HepG2 (cell line): Measurements from ENCODE around the gene COG4. TPM values are rescaled to one million over a fixed set of nuclear protein-coding genes. Genes with fewer than 3 reads are reported as not detected.
A peak's percentile ranks its signal among the peaks of the same experiment; 100 is the strongest.

ENCODE experiments used
- ARID2 ChIP-seq: sonication (generic); formaldehyde crosslinking; IDR thresholded peaks from 2 replicates; pipeline ENCODE4 v1.8.1; 2022; ENCODE audit warnings: mild to moderate bottlenecking, missing genetic modification reagents, borderline replicate concordance
- ATF1 ChIP-seq: IDR thresholded peaks from 2 replicates; pipeline ENCODE4 v1.6.1; 2016; ENCODE audit warnings: mild to moderate bottlenecking, control low read depth
- FOXP4 ChIP-seq: sonication (generic); formaldehyde crosslinking; IDR thresholded peaks from 2 replicates; pipeline ENCODE4 v1.4.0; 2020; ENCODE audit warnings: missing genetic modification reagents
- NFIC ChIP-seq: IDR thresholded peaks from 2 replicates; pipeline ENCODE4 v1.6.1; 2012; ENCODE audit warnings: mild to moderate bottlenecking, low read length, inconsistent platforms
- NR3C1 ChIP-seq: sonication (generic); formaldehyde crosslinking; IDR thresholded peaks from 2 replicates; pipeline ENCODE4 v1.4.0; 2020; ENCODE audit warnings: missing genetic modification reagents
- PAXIP1 ChIP-seq: sonication (generic); formaldehyde crosslinking; conservative IDR thresholded peaks from 2 replicates; pipeline ENCODE4 v1.4.0; 2020; ENCODE audit warnings: mild to moderate bottlenecking, missing genetic modification reagents, moderate library complexity
- RFXAP ChIP-seq: sonication (generic); formaldehyde crosslinking; IDR thresholded peaks from 2 replicates; pipeline ENCODE4 v1.4.0; 2020; ENCODE audit warnings: missing genetic modification reagents, borderline replicate concordance
- SRSF1 ChIP-seq: fragments of 200-400 bp; formaldehyde crosslinking; optimal IDR thresholded peaks from 2 replicates; pipeline ENCODE3; 2017; ENCODE audit warnings: mild to moderate bottlenecking, low read depth, low read length, moderate library complexity
- ZNF143 ChIP-seq: sonication (generic); formaldehyde crosslinking; IDR thresholded peaks from 2 replicates; pipeline ENCODE4 v1.4.0; 2020; ENCODE audit warnings: missing genetic modification reagents
- ZNF292 ChIP-seq: sonication (generic); formaldehyde crosslinking; IDR thresholded peaks from 2 replicates; pipeline ENCODE4 v1.8.1; 2022; ENCODE audit warnings: mild to moderate bottlenecking, low read depth, missing genetic modification reagents, borderline replicate concordance
- ZNF383 ChIP-seq: sonication (generic); formaldehyde crosslinking; IDR thresholded peaks from 2 replicates; pipeline ENCODE4 v1.4.0; 2020; ENCODE audit warnings: missing genetic modification reagents, mild to moderate bottlenecking, borderline replicate concordance
- ZNF564 ChIP-seq: sonication (generic); formaldehyde crosslinking; IDR thresholded peaks from 2 replicates; pipeline ENCODE4 v1.8.1; 2023; ENCODE audit warnings: mild to moderate bottlenecking, missing genetic modification reagents
- ZNF574 ChIP-seq: sonication (generic); formaldehyde crosslinking; IDR thresholded peaks from 2 replicates; pipeline ENCODE4 v1.4.0; 2020; ENCODE audit warnings: missing genetic modification reagents
- ZNF678 ChIP-seq: sonication (generic); formaldehyde crosslinking; IDR thresholded peaks from 2 replicates; pipeline ENCODE4 v1.4.0; 2020; ENCODE audit warnings: mild to moderate bottlenecking, missing genetic modification reagents
- ZSCAN5A ChIP-seq: sonication (generic); formaldehyde crosslinking; IDR thresholded peaks from 2 replicates; pipeline ENCODE4 v1.8.0; 2022; ENCODE audit warnings: mild to moderate bottlenecking, missing genetic modification reagents, borderline replicate concordance
- polyA plus RNA-seq, 8 experiments: library from polyadenylated mRNA; depleted of rRNA in 3 of 8; stranded (reverse) in 7 of 8; unstranded in 1 of 8; fragments of >200 nt; fragmentation: Illumina TruSeq in 4 of 8; extraction: Trizol in 4 of 8; gene quantifications; 2 replicates each; pipeline versions ENCODE4 v1.2.1 to v1.2.3, GENCODE V29; 2011 to 2016; ENCODE audit warnings: low read depth in 4 of 8, missing spikeins in 1 of 8, mixed read lengths in 1 of 8; ENCODE audit not compliant: insufficient read depth in 1 of 8
- total RNA-seq, 5 experiments: library from RNA; depleted of rRNA; stranded (reverse); fragments of >200 nt; fragmentation: Illumina TruSeq; extraction: Trizol; gene quantifications; 2 replicates each; pipeline ENCODE4 v1.2.3, GENCODE V29; 2016; ENCODE audit warnings: low read depth in 1 of 5
- TF ChIP-seq, protein P1 (sequence below): sonication (generic); formaldehyde crosslinking; IDR thresholded peaks from 2 replicates; pipeline ENCODE4 v1.4.0; 2020; ENCODE audit warnings: missing genetic modification reagents

Gene COG4
- total and polyA plus RNA-seq, 2 of the 13 experiments (the other 11 are each of a cell fraction or from before 2014, with no cell fraction given), result 51.1 to 73.8 TPM

DNA sequence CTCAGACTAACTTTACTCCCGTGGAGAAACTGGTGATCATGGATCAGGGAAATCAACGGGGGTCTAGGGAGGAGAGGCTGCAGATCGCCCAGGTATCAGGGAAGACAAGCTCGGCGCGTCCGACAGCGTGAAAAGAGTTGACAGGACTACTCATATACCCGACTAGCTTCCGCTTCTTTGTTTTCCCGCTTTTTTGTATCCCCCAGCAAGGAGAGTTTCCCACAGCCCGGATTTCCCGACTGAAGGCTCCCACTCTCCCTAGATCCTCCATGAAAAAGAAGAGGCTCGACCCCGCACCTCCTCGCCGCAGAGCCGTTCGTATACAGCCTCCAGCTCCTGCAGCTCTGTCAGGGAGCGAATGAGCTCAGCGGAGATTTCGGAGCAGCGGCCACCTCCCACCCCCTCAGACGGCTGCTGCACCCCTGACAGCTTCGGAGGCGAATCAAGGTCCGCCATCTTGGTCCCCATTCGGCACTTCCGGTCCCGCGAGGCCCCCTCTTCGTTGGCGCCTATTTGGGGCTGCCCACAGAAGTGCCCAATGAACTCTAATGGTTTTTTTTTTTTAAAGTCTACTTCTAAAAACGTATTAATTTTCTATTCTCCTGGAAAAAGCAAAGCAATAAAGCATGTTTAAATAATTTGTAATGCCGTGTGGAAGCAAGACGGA lies at the start of gene COG4 (continued):
- no peak for TF ChIP-seq FOXP4 (CRISPR knock-in tag)
- TF ChIP-seq PAXIP1, result no peak; the same call in 1 of the 2 replicates
- TF ChIP-seq ZNF383 (CRISPR knock-in tag), result no peak
- no peak for TF ChIP-seq ZNF678 (CRISPR knock-in tag)
- no peak for TF ChIP-seq RFXAP
- TF ChIP-seq ZNF143 (CRISPR knock-in tag), result peak; percentile 20; the same call in 1 of the 2 replicates
- TF ChIP-seq ATF1, result peak; percentile 44; the same call in 1 of the 2 replicates
- TF ChIP-seq ARID2 (CRISPR knock-in tag), result no peak
- TF ChIP-seq ZNF292 (CRISPR knock-in tag), result no peak
- no peak for TF ChIP-seq SRSF1
- TF ChIP-seq, protein P1, sequence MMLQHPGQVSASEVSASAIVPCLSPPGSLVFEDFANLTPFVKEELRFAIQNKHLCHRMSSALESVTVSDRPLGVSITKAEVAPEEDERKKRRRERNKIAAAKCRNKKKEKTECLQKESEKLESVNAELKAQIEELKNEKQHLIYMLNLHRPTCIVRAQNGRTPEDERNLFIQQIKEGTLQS (CRISPR knock-in tag), result no peak
- TF ChIP-seq ZNF564 (CRISPR knock-in tag), result no peak
- no peak for TF ChIP-seq NFIC
- peak; percentile 85 for TF ChIP-seq ZNF574 (CRISPR knock-in tag)
- TF ChIP-seq ZSCAN5A, result no peak; the same call in 1 of the 2 replicates
- TF ChIP-seq NR3C1, result no peak
